IPS-11a (cell line): Measurements from ENCODE around the gene SNX17.
"Not testable (repeated sequence)": the region's sequence is repeated elsewhere in the genome, so short reads cannot be mapped to it uniquely, and the experiment has no call there.

Experiments used
- H3K4me3 ChIP-seq: one replicate; pipeline ENCODE4 v1.5.1; 2013; ENCODE audit warnings: low read depth, low read length, control low read depth

Gene SNX17

GRCh38 chr2:27370026-27370815 lies at the start of gene SNX17, which contains the start of gene EIF2B4:
Gene SNX17, plus strand, starts transcription at chr2:27370616. Its CDS starts 128 bp downstream, at chr2:27370744.
Gene EIF2B4, minus strand, starts transcription at chr2:27370338. Its CDS starts 24 bp downstream, at chr2:27370314.
- peak within 1 kb of the TSS; percentile 97 for H3K4me3 ChIP-seq

DNA sequence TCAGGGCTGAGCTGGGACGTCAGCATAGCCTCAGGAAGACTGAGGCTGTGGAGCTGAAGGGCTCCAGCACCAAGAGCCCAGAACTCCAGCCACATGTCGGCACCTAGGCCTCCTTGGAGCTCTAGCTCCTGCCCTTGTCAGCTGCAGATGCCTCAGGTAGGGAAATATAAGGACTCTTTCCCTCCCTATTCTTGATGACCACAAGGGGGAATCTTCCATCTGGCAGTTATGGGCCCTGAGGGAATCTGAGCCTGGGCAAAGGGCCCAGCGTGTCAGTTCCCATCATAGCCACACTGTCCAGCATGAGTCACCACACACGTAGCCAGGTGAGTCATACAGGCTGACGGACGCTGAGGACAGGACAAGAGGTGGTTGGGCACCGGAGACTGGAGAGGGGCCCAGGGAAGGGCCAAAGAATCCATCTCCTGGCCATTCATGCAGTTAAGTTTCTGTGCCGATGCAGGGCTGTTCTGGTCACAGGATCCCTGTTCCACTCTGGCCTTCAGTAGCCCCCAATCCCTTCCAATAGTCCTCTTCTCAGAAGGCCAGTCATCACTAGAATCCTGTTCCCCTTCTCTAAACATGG lies 49.4 kb upstream of the SNX17 start:
- no peak overlapping the region for H3K4me3 ChIP-seq

- peak overlapping the region; percentile 80 for H3K4me3 ChIP-seq
Measured at GRCh38 chr2:27322301-27322765, 48.1 kb upstream of the SNX17 start.

- peak within 1 kb of the TSS; percentile 80 for H3K4me3 ChIP-seq
Measured at GRCh38 chr2:27322766-27323595, 47.4 kb upstream of the SNX17 start, which contains the start of gene MPV17. Gene MPV17, minus strand, starts transcription at chr2:27323097. Its CDS starts 580 bp downstream, at chr2:27322517.

GRCh38 chr2:27323596-27324285 lies 46.7 kb upstream of the SNX17 start:
- H3K4me3 ChIP-seq: peak overlapping the region; percentile 80

DNA sequence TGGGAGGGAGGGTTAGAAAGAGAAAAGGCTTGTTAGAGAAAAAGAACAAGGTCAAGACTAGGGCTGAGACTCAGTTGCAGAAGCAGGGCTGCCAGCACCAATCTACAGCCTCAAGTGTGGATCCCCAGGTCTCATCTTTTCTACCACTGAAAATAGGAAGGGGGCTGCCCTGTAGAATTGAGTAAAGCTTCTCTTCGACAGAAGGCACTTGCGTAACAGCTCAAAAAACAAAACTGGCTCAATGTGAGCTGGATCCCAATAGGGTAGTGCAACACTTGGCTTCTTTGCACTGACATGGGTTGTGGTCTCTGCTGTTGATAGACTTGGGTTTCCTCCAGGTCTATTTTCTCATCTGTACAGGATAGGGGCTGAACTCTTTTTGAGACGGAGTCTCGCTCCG lies 45.7 kb upstream of the SNX17 start:
- H3K4me3 ChIP-seq: no peak overlapping the region

DNA sequence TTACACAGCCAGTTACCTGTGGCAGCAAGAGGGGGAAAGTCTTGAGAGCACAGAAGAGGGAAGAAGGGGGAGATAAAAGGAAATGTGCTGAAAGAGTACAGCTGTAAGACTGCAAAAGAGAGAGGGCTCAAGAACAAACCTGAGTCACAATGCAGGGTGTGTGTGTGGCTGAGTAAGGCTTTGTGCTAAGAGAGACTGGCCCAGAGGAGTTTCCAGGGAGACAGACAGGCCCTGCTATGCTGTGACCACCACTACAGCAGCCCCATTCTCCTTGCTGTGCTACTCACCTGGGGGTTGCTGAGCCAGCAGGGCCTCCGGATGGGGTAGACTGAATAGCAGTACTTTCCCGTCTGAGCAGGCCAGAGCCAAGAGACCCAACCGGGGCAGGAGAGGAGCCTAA lies 35.1 kb upstream of the SNX17 start:
- H3K4me3 ChIP-seq: no peak overlapping the region

DNA sequence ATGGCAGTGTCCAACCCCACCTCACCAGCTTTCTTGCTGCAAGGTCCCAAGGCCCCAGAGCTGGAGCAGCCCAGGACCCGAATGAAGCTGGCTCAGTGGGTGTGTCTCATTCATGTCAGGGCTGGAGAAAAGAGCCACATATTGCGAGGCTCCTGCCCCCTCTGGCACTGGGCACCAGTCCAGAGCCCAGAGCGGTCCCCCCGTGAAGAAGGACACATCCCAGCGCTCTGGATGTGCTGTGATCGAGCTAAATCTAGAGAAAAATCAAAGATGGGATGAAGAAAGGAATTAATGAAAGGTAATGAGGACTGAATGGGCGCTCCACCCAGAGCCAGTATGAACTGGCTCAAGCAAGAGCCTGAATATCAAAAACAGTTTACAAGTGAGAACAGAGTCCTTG lies 34.2 kb upstream of the SNX17 start:
- no peak overlapping the region for H3K4me3 ChIP-seq

GRCh38 chr2:27347641-27348040 lies 22.8 kb upstream of the SNX17 start:
- H3K4me3 ChIP-seq: no peak overlapping the region

DNA sequence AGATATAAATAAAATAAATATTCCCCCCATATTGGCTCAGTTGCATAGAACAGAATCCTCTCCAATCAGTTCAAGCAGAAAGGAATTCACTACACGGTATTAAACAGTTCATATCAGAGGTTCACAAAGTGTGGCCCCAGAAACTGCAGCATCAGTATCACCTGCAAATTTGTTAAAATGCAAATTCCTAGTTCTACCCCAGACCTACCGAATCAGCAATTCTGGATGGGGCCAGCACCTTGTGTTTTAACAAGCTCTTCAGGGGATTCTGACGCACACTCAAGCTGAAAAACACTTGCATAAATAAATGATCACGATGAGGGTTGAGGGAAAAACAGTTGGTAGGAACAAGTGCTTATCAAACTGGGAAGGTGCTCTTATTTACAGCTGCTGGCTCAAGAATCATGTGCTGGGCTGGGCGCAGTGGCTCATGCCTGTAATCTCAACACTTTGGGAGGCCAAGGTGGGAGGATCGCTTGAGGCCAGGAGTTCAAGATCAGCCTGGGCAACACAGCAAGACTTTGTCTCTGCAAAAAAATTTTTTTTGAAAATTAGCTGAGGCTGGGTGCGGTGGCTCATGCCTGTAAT lies 20.2 kb upstream of the SNX17 start:
- H3K4me3 ChIP-seq: no peak overlapping the region

GRCh38 chr2:27351802-27352598 lies 18.4 kb upstream of the SNX17 start:
- H3K4me3 ChIP-seq: no peak overlapping the region

DNA sequence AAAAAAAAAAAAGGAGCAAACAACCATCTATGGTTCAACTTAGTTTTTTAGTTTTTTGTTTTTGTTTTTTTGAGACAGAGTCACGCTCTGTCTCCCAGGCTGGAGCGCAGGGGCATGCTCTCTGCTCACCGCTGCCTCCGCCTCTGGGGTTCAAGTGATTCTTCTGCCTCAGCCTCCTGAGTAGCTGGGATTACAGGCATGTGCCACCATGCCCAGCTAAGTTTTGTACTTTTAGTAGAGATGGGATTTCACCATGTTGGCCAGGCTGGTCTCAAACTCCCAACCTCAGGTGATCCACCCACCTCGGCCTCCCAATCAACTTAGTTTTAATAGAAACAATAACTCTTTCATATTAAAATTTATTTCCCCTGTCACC lies 17.0 kb upstream of the SNX17 start:
- H3K4me3 ChIP-seq: not testable (repeated sequence)

DNA sequence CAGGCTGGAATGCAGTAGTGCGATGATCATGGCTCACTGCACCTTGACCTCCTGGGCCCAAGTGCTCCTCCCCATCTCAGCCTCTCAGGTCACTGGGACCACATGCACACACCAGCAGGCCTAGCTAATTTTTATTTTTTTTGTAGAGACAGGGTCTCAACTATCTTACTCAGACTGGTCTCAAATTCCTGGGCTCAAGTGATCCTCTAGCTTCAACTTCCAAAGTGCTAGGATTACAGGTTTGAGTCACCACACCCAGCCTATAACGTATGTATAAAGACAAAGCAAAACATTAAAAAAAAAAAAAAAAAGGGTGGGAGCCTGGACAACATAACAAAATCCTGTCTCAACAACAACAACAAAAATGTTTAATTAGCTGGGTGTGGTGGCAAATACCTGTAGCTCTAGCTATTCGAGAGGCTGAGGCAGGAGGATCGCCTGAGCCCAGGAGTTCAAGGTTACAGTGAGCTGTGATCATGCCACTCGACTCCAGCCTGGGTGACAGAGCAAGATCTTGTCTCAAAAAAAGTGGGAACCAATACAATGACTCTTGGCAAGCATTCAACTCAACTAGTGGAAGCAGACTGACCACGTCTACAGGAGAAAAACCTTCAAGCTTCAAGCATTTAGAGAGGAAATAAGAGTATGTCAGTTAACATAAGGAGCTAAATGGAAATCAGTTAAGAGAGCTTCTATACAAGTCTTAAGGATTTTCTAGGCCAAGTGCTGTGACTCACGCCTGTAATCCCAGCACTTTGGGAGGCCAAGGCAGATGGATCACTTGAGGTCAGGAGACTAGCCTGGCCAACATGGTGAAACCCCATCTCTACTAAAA lies 16.4 kb upstream of the SNX17 start:
- H3K4me3 ChIP-seq: no peak overlapping the region

DNA sequence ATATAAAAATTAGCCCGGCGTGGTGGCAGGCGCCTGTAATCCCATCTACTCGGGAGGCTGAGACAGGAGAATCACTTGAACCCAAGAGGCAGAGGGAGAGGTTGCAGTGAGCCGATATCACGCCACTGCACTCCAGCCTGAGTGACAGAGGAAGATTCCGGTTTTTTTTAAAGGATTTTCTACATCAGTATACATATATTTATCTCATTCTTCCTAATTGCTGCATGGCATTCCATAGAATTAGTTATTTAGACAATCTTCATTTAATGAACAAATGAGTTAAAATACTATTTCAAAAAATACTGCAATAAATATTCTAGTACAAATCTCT lies 15.9 kb upstream of the SNX17 start:
- no peak overlapping the region for H3K4me3 ChIP-seq

- peak overlapping the region; percentile 99 for H3K4me3 ChIP-seq
Measured at GRCh38 chr2:27356056-27356381, 14.4 kb upstream of the SNX17 start.

DNA sequence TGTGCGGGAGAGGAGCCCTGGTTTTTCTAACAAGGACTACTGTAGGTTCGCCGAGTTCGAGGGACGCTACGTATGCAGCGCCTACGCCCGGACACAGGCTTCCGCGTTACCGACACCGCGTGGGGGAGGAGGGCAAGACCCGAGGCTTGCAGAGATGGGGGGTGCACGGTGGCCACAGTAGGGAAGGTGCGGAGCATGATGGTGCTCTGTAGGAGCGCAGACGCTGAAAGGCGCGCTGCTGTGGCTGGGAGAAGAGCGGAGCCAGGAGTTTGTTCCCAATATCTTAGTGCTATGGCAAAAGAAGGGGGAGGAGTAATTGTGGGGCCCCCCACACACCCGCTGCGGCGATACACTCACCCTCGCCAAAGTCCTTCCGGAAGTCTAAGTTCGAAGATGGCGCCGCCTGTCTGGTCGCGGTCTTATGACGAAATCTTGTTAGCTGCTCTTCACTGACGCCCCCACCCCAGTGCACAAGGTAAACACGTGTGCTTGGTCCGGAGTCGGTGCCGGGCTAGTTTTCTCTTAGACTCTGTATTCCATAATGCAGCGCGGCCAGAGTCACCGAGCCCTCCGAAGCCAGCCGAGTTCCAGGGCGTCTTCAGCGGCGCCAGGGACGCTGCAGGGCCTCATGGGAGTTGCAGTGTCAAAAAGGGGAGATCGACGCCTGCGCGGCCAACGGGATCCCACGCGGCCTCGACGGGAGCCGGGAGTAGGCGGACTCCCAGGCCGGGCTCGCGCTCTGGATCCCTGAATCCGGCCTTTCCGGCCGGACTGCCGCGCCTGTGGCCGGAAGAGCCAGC lies 13.8 kb upstream of the SNX17 start, which contains the start of gene GTF3C2:
GTF3C2 (minus strand) TSS at position 383 of the 800 bp plus-strand sequence. CDS start 13,210 bp downstream, outside the sequence.
- H3K4me3 ChIP-seq: peak within 1 kb of the TSS; percentile 99

DNA sequence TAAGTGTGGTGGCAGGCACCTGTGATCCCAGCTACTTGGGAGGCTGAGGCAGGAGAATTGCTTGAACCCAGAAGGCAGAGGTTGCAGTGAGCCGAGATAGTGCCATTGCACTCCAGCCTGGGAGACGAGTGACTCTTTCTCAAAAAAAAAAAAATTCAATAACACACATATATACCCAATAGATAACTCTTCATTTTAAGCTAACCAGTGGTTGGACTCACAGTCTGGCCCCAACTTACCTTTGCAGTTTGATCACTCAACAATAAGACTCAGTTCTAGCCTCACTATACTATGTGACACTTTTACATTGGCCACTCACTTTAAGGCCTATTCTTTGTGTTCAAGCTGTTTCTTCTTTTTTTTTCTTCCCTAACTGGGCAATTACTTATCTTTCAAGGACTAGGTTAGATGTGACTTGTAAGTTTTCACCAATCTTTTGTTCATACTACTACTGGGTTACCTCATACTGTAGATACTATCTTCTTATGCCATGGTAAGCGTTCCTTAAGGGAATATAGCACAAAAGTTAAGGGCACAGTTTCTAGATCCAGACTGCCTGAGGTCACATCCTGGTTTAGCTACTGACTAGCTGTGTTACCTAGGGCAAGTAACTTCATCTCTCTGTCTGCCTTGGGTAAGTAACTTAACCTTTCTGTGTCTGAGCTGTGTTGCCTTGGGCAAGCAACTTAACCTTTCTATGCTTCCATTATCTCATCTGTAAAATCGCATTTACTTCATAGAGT lies 7.6 kb upstream of the SNX17 start:
- H3K4me3 ChIP-seq: no peak overlapping the region
